GM12864 (cell line): ENCODE data around the gene PDLIM7.

Experiments
- DNase-seq: peaks from one replicate; pipeline ENCODE4 v3.0.0-alpha.2; 2011; ENCODE audit warnings: low read depth
- H3K4me3 ChIP-seq: 2 replicates; pipeline ENCODE4 v1.5.1; 2011; ENCODE audit warnings: mild to moderate bottlenecking, low read depth, low read length, control low read depth
- CTCF ChIP-seq: IDR thresholded peaks from 2 replicates; pipeline ENCODE4 v1.5.1; 2011; ENCODE audit warnings: low read depth, mild to moderate bottlenecking, moderate library complexity, low read length, control low read depth, inconsistent platforms; ENCODE audit errors: missing control alignments

The PDLIM7 gene

GRCh38 chr5:177515580-177515979 is 18.2 kb upstream of the PDLIM7 start:
- peak overlapping the region; percentile 86 for H3K4me3 ChIP-seq
- TF ChIP-seq CTCF, result no peak
- no peak for DNase-seq

GRCh38 chr5:177514541-177514940 is 17.1 kb upstream of the PDLIM7 start:
- TF ChIP-seq CTCF, result no peak
- DNase-seq, result no peak
- no peak overlapping the region for H3K4me3 ChIP-seq

- TF ChIP-seq CTCF, result no peak
- H3K4me3 ChIP-seq, result no peak overlapping the region
- DNase-seq, result no peak
Measured at GRCh38 chr5:177513500-177513899, 16.1 kb upstream of the PDLIM7 start.

- no peak overlapping the region for H3K4me3 ChIP-seq
- no peak for TF ChIP-seq CTCF
- no peak for DNase-seq
Measured at GRCh38 chr5:177512736-177513380, 15.5 kb upstream of the PDLIM7 start.

GRCh38 chr5:177511796-177512675 is 14.6 kb upstream of the PDLIM7 start:
- no peak for TF ChIP-seq CTCF
- no peak for DNase-seq
- H3K4me3 ChIP-seq, result no peak overlapping the region

- no peak for DNase-seq
- TF ChIP-seq CTCF, result no peak
- no peak overlapping the region for H3K4me3 ChIP-seq
Measured at GRCh38 chr5:177511181-177511580, 13.8 kb upstream of the PDLIM7 start.
